ENCODE results near the gene BLID. TPM values are rescaled to one million over a fixed set of nuclear protein-coding genes. Genes with fewer than 3 reads are reported as not detected.

BLID gene
- total and polyA plus RNA-seq, 2 of the 8 experiments (the other 6 are each of a cell fraction or from before 2014, with no cell fraction given): not detected

DNA sequence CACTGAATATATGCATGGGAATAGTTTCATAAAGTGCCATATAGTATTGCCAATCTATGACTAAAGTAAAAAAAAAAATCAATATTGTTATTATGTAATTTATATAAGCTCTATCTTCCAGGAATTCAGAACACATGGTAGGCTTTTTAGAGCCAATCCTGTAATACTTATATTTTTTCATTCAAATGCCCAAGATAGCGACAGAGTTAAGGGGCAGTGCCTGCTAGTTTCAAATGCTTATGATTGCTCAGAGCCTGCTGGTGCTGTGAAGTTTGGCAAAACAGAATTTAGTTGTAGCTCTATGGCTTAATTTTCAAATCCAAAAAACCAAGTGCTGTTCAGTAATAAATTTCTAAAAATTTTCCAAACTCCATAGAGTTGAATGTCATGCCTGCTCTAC is 39.0 kb upstream of the BLID start (continued):
- TF ChIP-seq, protein P1, sequence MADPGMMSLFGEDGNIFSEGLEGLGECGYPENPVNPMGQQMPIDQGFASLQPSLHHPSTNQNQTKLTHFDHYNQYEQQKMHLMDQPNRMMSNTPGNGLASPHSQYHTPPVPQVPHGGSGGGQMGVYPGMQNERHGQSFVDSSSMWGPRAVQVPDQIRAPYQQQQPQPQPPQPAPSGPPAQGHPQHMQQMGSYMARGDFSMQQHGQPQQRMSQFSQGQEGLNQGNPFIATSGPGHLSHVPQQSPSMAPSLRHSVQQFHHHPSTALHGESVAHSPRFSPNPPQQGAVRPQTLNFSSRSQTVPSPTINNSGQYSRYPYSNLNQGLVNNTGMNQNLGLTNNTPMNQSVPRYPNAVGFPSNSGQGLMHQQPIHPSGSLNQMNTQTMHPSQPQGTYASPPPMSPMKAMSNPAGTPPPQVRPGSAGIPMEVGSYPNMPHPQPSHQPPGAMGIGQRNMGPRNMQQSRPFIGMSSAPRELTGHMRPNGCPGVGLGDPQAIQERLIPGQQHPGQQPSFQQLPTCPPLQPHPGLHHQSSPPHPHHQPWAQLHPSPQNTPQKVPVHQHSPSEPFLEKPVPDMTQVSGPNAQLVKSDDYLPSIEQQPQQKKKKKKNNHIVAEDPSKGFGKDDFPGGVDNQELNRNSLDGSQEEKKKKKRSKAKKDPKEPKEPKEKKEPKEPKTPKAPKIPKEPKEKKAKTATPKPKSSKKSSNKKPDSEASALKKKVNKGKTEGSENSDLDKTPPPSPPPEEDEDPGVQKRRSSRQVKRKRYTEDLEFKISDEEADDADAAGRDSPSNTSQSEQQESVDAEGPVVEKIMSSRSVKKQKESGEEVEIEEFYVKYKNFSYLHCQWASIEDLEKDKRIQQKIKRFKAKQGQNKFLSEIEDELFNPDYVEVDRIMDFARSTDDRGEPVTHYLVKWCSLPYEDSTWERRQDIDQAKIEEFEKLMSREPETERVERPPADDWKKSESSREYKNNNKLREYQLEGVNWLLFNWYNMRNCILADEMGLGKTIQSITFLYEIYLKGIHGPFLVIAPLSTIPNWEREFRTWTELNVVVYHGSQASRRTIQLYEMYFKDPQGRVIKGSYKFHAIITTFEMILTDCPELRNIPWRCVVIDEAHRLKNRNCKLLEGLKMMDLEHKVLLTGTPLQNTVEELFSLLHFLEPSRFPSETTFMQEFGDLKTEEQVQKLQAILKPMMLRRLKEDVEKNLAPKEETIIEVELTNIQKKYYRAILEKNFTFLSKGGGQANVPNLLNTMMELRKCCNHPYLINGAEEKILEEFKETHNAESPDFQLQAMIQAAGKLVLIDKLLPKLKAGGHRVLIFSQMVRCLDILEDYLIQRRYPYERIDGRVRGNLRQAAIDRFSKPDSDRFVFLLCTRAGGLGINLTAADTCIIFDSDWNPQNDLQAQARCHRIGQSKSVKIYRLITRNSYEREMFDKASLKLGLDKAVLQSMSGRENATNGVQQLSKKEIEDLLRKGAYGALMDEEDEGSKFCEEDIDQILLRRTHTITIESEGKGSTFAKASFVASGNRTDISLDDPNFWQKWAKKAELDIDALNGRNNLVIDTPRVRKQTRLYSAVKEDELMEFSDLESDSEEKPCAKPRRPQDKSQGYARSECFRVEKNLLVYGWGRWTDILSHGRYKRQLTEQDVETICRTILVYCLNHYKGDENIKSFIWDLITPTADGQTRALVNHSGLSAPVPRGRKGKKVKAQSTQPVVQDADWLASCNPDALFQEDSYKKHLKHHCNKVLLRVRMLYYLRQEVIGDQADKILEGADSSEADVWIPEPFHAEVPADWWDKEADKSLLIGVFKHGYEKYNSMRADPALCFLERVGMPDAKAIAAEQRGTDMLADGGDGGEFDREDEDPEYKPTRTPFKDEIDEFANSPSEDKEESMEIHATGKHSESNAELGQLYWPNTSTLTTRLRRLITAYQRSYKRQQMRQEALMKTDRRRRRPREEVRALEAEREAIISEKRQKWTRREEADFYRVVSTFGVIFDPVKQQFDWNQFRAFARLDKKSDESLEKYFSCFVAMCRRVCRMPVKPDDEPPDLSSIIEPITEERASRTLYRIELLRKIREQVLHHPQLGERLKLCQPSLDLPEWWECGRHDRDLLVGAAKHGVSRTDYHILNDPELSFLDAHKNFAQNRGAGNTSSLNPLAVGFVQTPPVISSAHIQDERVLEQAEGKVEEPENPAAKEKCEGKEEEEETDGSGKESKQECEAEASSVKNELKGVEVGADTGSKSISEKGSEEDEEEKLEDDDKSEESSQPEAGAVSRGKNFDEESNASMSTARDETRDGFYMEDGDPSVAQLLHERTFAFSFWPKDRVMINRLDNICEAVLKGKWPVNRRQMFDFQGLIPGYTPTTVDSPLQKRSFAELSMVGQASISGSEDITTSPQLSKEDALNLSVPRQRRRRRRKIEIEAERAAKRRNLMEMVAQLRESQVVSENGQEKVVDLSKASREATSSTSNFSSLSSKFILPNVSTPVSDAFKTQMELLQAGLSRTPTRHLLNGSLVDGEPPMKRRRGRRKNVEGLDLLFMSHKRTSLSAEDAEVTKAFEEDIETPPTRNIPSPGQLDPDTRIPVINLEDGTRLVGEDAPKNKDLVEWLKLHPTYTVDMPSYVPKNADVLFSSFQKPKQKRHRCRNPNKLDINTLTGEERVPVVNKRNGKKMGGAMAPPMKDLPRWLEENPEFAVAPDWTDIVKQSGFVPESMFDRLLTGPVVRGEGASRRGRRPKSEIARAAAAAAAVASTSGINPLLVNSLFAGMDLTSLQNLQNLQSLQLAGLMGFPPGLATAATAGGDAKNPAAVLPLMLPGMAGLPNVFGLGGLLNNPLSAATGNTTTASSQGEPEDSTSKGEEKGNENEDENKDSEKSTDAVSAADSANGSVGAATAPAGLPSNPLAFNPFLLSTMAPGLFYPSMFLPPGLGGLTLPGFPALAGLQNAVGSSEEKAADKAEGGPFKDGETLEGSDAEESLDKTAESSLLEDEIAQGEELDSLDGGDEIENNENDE (IDR thresholded peaks at IDR 0.05; ENCODE audit: insufficient replicate concordance, low read length): no peak
- no peak for TF ChIP-seq BCL11A (IDR thresholded peaks at IDR 0.05; ENCODE audit: low read depth in 2 of 2, low read length in 2 of 2)
- no peak for TF ChIP-seq ZNF274 (IDR thresholded peaks at IDR 0.05; ENCODE audit: borderline replicate concordance, extremely low read depth, low read length)
- TF ChIP-seq CHD1 (IDR thresholded peaks at IDR 0.05; ENCODE audit: low read depth, low read length): no peak
- no peak for TF ChIP-seq SIX5 (IDR thresholded peaks at IDR 0.05; ENCODE audit: low read depth, low read length)
- no peak for TF ChIP-seq RFX5 (IDR thresholded peaks at IDR 0.05; ENCODE audit: borderline replicate concordance, low read depth, low read length)
- TF ChIP-seq SRF (IDR thresholded peaks at IDR 0.05; ENCODE audit: low read depth, low read length): no peak
- TF ChIP-seq HDAC6 (IDR thresholded peaks at IDR 0.05; ENCODE audit: low read depth, low read length): no peak
